CD4-positive, alpha-beta T cell (primary cell): ENCODE data around the gene XPA. TPM values are rescaled to one million over a fixed set of nuclear protein-coding genes. Genes with fewer than 3 reads are reported as not detected.

Experiments used
- ATAC-seq: fragments of 200-7000 bp; cut with Tn5 transposase; one replicate; pipeline ENCODE4 v1.10.0; 2022; ENCODE audit warnings: mild to moderate bottlenecking; ENCODE audit not compliant: poor library complexity
- CTCF ChIA-PET: fragments of 350-600 bp; sonication (Branson Sonifier 250); formaldehyde crosslinking; loops from one replicate; lab custom pipeline; 2021; ENCODE audit warnings: antibody characterized with exemption, inconsistent platforms; lab: Charles Lee
- POLR2A ChIA-PET: fragments of 350-600 bp; sonication (Branson Sonifier 250); formaldehyde crosslinking; loops from one replicate; lab custom pipeline; 2021; ENCODE audit warnings: antibody characterized with exemption, inconsistent platforms; lab: Charles Lee
- DNase-seq, 14 experiments: peaks; one replicate each; pipeline ENCODE4 v3.0.0-alpha.2; 2013 to 2020; ENCODE audit warnings: mixed read lengths in 2 of 14
- H3K27ac ChIP-seq, 2 donors: one replicate each; pipeline versions ENCODE4 v1.5.1 to v1.7.0; 2013; ENCODE audit warnings: low read length in 2 of 2, low read depth in 1 of 2, mild to moderate bottlenecking in 1 of 2
- H3K27me3 ChIP-seq, 2 experiments: 1 replicate in 1 of 2; 2 replicates in 1 of 2; pipeline versions ENCODE4 v1.6.1 to v1.7.0; 2013; ENCODE audit warnings: low read length in 2 of 2, control low read depth in 1 of 2, mild to moderate bottlenecking in 1 of 2, moderate library complexity in 1 of 2; ENCODE audit not compliant: insufficient read depth in 2 of 2, control insufficient read depth in 1 of 2
- H3K36me3 ChIP-seq: one replicate; pipeline ENCODE4 v1.6.1; 2013; ENCODE audit warnings: low read length, control low read depth; ENCODE audit not compliant: insufficient read depth
- H3K4me1 ChIP-seq: one replicate; pipeline ENCODE4 v1.6.1; 2013; ENCODE audit warnings: low read length, control low read depth; ENCODE audit not compliant: insufficient read depth
- H3K4me3 ChIP-seq: one replicate; pipeline ENCODE4 v1.5.1; 2013; ENCODE audit warnings: mild to moderate bottlenecking, low read length, moderate library complexity
- H3K9me3 ChIP-seq, 2 experiments: 1 replicate in 1 of 2; 2 replicates in 1 of 2; pipeline versions ENCODE4 v1.6.1 to v1.7.0; 2013; ENCODE audit warnings: low read length in 2 of 2, mild to moderate bottlenecking in 2 of 2, control low read depth in 1 of 2, moderate library complexity in 1 of 2; ENCODE audit not compliant: control insufficient read depth in 1 of 2, insufficient read depth in 1 of 2
- H3K27ac Mint-ChIP-seq: one replicate; pipeline ENCODE4 v1.8.0; 2020; ENCODE audit warnings: mixed read lengths
- H3K27me3 Mint-ChIP-seq: one replicate; pipeline ENCODE4 v1.8.0; 2021; ENCODE audit warnings: mixed read lengths
- H3K36me3 Mint-ChIP-seq: one replicate; pipeline ENCODE4 v1.8.0; 2021; ENCODE audit warnings: low read depth, mixed read lengths
- H3K4me1 Mint-ChIP-seq: one replicate; pipeline ENCODE4 v1.8.0; 2021; ENCODE audit warnings: low read depth, mixed read lengths
- H3K4me3 Mint-ChIP-seq: one replicate; pipeline ENCODE4 v1.8.0; 2020; ENCODE audit warnings: mild to moderate bottlenecking, mixed read lengths
- H3K9me3 Mint-ChIP-seq: one replicate; pipeline ENCODE4 v1.8.0; 2020; ENCODE audit warnings: mixed read lengths
- intact Hi-C, 2 experiments: fragments of 100-400 bp; cut with DNase I in 1 of 2; cut with micrococcal nuclease in 1 of 2; formaldehyde crosslinking; loops; one replicate each; pipeline versions ENCODE4 v1.15.1 to v1.9.0; 2023 to 2025; cut with DNase I, micrococcal nuclease
- total RNA-seq, 174 experiments: library from RNA in 2 of 174; stranded (reverse) in 2 of 174; gene quantifications; one replicate each; pipeline ENCODE4 v1.2.3 and lab custom pipeline; 2021 to 2026
- TF ChIP-seq, protein P1 (sequence below): fragments of 200-600 bp; IDR thresholded peaks from one replicate; pipeline ENCODE4 v1.8.0; 2022; ENCODE audit warnings: antibody characterized with exemption, mild to moderate bottlenecking

Gene XPA
- total RNA-seq, 2 experiments from 2014 or later: 20.2 to 23.3 TPM

DNA sequence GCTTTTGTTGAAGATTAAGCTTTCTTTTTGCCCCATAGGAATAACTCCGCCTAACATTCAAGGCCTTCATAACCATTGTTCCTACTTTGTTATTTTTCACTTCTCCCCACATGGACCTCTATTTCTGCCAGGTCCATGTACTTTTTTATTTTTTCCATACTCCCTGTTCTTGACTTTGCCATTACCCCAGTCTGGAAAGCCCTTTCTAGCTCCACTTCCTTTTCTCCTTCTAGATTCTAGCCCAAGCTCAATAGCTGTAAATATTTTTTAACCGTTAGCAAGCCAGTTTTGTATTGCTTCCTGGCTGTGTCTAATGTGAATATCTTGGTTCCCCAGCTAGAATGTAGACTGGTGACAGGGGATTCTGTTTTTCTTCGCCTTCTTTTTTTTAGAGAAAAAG is 37.4 kb downstream of the XPA start:
- Histone ChIP-seq H3K27me3 (no peaks in the 10 kb centered on the region), H3K4me3 (no peak overlapping the region), H3K4me1 (no peaks in the 10 kb centered on the region), H3K27ac (no peak overlapping the region), H3K36me3 (peaks cover 93% of the 10 kb centered on the region), H3K9me3 (no peaks in the 10 kb centered on the region)
- TF ChIP-seq, protein P1, sequence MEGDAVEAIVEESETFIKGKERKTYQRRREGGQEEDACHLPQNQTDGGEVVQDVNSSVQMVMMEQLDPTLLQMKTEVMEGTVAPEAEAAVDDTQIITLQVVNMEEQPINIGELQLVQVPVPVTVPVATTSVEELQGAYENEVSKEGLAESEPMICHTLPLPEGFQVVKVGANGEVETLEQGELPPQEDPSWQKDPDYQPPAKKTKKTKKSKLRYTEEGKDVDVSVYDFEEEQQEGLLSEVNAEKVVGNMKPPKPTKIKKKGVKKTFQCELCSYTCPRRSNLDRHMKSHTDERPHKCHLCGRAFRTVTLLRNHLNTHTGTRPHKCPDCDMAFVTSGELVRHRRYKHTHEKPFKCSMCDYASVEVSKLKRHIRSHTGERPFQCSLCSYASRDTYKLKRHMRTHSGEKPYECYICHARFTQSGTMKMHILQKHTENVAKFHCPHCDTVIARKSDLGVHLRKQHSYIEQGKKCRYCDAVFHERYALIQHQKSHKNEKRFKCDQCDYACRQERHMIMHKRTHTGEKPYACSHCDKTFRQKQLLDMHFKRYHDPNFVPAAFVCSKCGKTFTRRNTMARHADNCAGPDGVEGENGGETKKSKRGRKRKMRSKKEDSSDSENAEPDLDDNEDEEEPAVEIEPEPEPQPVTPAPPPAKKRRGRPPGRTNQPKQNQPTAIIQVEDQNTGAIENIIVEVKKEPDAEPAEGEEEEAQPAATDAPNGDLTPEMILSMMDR: no peak
- H3K36me3 Mint-ChIP-seq: peaks cover 96% of the 10 kb centered on the region
- no peaks in the 10 kb centered on the region for H3K27me3 Mint-ChIP-seq
- POLR2A ChIA-PET: interaction anchor here (0.9 kb wide), 3 partner anchors 21 to 596 kb away, joined by 3 to 4 read pairs (median 3); partner anchors contain the start of genes NCBP1 and TSTD2
- intact Hi-C loops: loop anchor here in 1 of 2 experiments (5.0 kb wide), 1 partner anchor 33 kb away; no protein-coding TSS in a partner anchor
- CTCF ChIA-PET: no interaction called here
- DNase-seq: no peak
- peaks cover 16% of the 10 kb centered on the region for H3K4me1 Mint-ChIP-seq
- H3K9me3 Mint-ChIP-seq: no peaks in the 10 kb centered on the region
- peak overlapping the region; percentile 40 for H3K27ac Mint-ChIP-seq
- no peak overlapping the region for H3K4me3 Mint-ChIP-seq
- ATAC-seq: no peak

DNA sequence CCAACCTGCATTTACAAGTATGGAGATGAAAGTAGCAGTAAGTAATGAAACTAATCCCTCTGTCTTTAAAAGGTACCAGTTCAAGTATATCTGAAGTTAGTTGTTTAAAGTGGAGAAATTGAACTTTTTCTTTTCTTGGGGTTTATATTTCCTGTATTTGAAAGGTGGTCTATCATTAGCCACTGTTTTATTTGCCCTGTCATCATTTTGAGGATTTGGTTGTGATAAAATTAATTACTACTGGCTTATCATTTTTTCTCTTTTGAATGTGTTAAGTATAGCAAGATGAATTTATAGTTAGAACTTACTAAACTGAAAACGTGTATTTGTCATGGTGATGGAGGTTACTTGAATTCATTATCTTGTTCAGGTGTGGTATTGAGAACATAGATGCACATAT is 38.4 kb downstream of the XPA start:
- Mint-ChIP-seq H3K4me3 (no peak overlapping the region), H3K36me3 (peaks cover 96% of the 10 kb centered on the region), H3K27ac (peak overlapping the region; percentile 40), H3K27me3 (no peaks in the 10 kb centered on the region), H3K4me1 (peaks cover 16% of the 10 kb centered on the region), H3K9me3 (no peaks in the 10 kb centered on the region)
- H3K9me3 ChIP-seq: no peaks in the 10 kb centered on the region
- peaks cover 93% of the 10 kb centered on the region for H3K36me3 ChIP-seq
- TF ChIP-seq, protein P1: no peak
- intact Hi-C loops: loop anchor here in 1 of 2 experiments (5.0 kb wide), 1 partner anchor 34 kb away; no protein-coding TSS in a partner anchor
- ChIA-PET CTCF (no interaction called here), POLR2A (no interaction called here)
- H3K27me3 ChIP-seq: no peaks in the 10 kb centered on the region
- H3K27ac ChIP-seq: no peak overlapping the region
- no peak overlapping the region for H3K4me3 ChIP-seq
- ATAC-seq (no peak), DNase-seq (no peak)
- no peaks in the 10 kb centered on the region for H3K4me1 ChIP-seq

DNA sequence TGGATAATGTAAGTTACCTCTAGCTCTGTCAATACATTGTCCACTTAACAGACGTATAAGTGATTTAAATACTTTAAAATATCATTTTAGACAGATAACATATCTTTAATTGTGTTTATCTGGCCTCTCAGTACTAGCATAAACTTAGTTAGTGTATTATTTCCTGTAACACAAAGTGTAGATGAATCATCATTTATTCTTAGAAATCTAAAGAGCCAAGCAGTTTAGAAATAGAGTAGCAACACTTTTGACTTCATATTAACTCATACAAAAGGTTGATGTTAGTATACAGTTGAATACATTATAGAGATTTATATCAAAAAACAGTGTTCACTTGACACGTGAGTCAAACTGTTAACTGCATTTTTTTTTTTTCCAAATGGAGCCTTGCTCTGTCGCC is 45.5 kb downstream of the XPA start:
- no peaks in the 10 kb centered on the region for H3K27me3 ChIP-seq
- H3K9me3 ChIP-seq: no peaks in the 10 kb centered on the region
- DNase-seq (no peak), ATAC-seq (no peak)
- ChIA-PET CTCF (no interaction called here), POLR2A (no interaction called here)
- intact Hi-C loops: no loop called here
- no peak overlapping the region for H3K4me3 Mint-ChIP-seq
- H3K36me3 ChIP-seq: peaks cover 96% of the 10 kb centered on the region
- H3K9me3 Mint-ChIP-seq: no peaks in the 10 kb centered on the region
- no peak overlapping the region for H3K27ac ChIP-seq
- no peak overlapping the region for H3K27ac Mint-ChIP-seq
- H3K27me3 Mint-ChIP-seq: no peaks in the 10 kb centered on the region
- no peak overlapping the region for H3K4me3 ChIP-seq
- H3K36me3 Mint-ChIP-seq: peaks cover 96% of the 10 kb centered on the region
- H3K4me1 Mint-ChIP-seq: no peaks in the 10 kb centered on the region
- no peaks in the 10 kb centered on the region for H3K4me1 ChIP-seq
- TF ChIP-seq, protein P1: no peak
